LNCAP (cell line): ENCODE measurements around the gene SIGLEC9.

Experiments used
- CTCF ChIP-seq: fragments of 450-650 bp; IDR thresholded peaks from 2 replicates; pipeline ENCODE4 v1.5.1; 2017; ENCODE audit warnings: mild to moderate bottlenecking

SIGLEC9 gene

GRCh38 chr19:51124216-51124615, 490 bp upstream of the SIGLEC9 start:
- TF ChIP-seq CTCF = no peak

DNA sequence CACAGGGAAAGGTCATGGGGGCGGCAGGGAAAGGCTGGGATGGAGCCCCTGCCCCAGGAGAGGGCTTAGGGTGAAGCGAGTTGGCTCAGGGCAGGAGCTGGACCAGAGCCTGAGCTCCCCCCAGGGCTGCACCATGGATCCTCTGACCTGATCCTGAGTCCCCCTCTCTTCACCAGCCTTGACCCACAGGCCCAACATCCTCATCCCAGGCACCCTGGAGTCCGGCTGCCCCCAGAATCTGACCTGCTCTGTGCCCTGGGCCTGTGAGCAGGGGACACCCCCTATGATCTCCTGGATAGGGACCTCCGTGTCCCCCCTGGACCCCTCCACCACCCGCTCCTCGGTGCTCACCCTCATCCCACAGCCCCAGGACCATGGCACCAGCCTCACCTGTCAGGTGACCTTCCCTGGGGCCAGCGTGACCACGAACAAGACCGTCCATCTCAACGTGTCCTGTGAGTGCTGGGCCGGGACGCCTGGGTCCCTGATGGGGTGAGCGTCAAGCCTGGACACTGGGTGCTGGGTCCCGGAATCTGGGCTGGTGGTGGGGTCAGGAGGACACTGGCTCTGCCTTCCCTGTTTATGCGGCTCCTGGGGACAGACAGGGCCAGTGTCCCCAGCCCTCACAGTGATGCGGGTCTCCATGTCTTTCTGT, 842 bp downstream of the SIGLEC9 start:
- TF ChIP-seq CTCF = no peak

- TF ChIP-seq CTCF = no peak
These were observed 2.3 kb downstream of the SIGLEC9 start for GRCh38 chr19:51127032-51127431.

DNA sequence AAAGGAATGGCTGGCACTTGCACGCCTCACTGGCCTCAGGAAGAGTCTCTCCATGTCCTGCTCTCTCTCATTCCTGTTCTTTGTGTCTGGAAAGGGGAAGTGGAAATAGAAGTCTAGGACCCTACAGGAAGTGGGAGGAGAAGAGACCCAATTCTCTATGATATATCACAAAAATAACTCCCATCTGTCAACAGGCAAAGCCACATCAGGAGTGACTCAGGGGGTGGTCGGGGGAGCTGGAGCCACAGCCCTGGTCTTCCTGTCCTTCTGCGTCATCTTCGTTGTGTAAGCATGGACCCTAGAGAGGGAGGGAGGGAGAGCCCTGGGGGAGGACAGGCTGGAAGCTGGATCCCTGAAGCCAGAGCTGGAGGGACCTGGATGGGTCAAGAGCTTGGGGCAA, 3.0 kb downstream of the SIGLEC9 start:
- TF ChIP-seq CTCF = no peak

- no peak for TF ChIP-seq CTCF
These were observed 3.5 kb downstream of the SIGLEC9 start for GRCh38 chr19:51128227-51128626.

- no peak for TF ChIP-seq CTCF
These were observed 5.0 kb downstream of the SIGLEC9 start for GRCh38 chr19:51129716-51130115.

DNA sequence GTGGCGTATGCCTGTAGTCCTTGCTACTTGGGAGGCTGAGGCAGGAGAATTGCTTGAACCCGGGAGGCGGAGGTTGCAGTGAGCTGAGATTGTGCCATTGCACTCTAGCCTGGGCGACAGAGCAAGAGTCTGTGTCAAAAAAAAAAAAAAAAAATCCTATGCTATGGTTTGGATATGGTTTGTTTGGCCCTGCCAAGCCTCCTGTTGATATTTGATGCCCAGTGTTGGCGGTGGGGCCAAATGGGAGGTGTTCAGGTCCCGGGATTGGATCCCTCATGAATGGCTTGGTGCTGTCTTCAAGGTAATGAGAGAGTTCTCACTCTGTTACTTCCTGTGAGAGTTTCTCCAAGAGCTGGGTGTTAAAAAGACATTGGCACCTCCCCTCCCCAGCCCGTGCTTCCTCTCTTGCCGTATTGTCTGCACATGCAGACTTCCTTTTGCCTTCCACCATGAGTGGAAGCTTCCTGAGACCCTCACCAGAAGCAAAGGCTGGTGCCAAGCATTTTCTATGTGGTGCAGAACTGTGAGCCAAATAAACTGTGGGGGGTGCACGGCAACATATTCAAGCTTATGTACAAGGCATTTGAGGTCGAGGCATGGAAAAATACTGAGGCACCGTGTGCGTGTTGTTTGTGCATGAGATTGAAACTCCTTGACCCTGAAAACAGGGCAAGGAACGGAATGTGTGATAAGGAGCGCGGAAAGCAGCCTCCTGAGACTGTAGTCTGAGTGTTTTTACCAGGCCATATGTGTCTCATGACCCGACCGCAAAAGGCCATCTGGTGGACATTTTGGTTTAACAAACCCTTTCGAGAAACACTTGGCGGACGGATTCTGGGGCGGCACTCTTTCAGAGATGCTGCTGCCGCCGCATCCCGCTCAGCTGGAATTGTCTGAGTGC, 7.3 kb downstream of the SIGLEC9 start:
- TF ChIP-seq CTCF = no peak
